ENCODE measurements around the gene OPN4. TPM values are rescaled to one million over a fixed set of nuclear protein-coding genes. Genes with fewer than 3 reads are reported as not detected.

Gene OPN4
- total RNA-seq, 4 donors from 2014 or later: 0.59 TPM; not detected in 3

GRCh38 chr10:86711513-86712316, 57.4 kb downstream of the OPN4 start:
- Histone ChIP-seq H3K27me3 (no peaks in the 10 kb centered on the region), H3K4me3 (peak overlapping the region; percentile 73 to 86 (median 82)), H3K36me3 (no peaks in the 10 kb centered on the region), H3K27ac (peak overlapping the region; percentile 87 to 96 (median 96)), H3K4me1 (peaks cover 0 to 17% (median 3%) of the 10 kb centered on the region in 4 donors), H3K9me3 (no peaks in the 10 kb centered on the region)
- 0 to 1% methylated on average over 16 to 63 of the region's 82 CpGs for WGBS, 2 donors
- peak in 1 of 2 donors; percentile 42 for DNase-seq (ENCODE audit: low spot score in 2 of 2)
- TF ChIP-seq EP300 (IDR thresholded peaks at IDR 0.05): no peak
- peak in 1 of 2 donors; percentile 3 for TF ChIP-seq POLR2A (IDR thresholded peaks at IDR 0.05)

GRCh38 chr10:86712317-86712707, 58.0 kb downstream of the OPN4 start:
- H3K9me3 ChIP-seq: no peaks in the 10 kb centered on the region
- H3K4me1 ChIP-seq: peaks cover 0 to 17% (median 3%) of the 10 kb centered on the region in 4 donors
- WGBS, 2 donors: 41 to 48% methylated on average over 9 of the region's 9 CpGs
- no peak for TF ChIP-seq EP300 (IDR thresholded peaks at IDR 0.05)
- H3K27me3 ChIP-seq: no peaks in the 10 kb centered on the region
- H3K4me3 ChIP-seq: peak overlapping the region; percentile 62 to 86 (median 78)
- DNase-seq (ENCODE audit: low spot score in 2 of 2): peak in 1 of 2 donors; percentile 15
- H3K36me3 ChIP-seq: no peaks in the 10 kb centered on the region
- peak overlapping the region; percentile 87 to 96 (median 96) for H3K27ac ChIP-seq

- Histone ChIP-seq H3K27ac (no peak overlapping the region), H3K4me1 (peaks cover 0 to 17% (median 3%) of the 10 kb centered on the region in 4 donors), H3K27me3 (no peaks in the 10 kb centered on the region), H3K36me3 (no peaks in the 10 kb centered on the region), H3K4me3 (no peak overlapping the region), H3K9me3 (no peaks in the 10 kb centered on the region)
- 64 to 80% methylated on average over 6 of the region's 6 CpGs for WGBS, 2 donors
- TF ChIP-seq POLR2A (IDR thresholded peaks at IDR 0.05) (no peak), EP300 (IDR thresholded peaks at IDR 0.05) (no peak), CTCF (IDR thresholded peaks at IDR 0.05) (no peak)
- DNase-seq (ENCODE audit: low spot score in 2 of 2): no peak
Observed at GRCh38 chr10:86715156-86715795, 60.9 kb downstream of the OPN4 start.

- 68 to 76% methylated on average over 5 of the region's 5 CpGs for WGBS, 2 donors
- no peak overlapping the region for H3K4me3 ChIP-seq
- no peak for TF ChIP-seq CTCF (IDR thresholded peaks at IDR 0.05)
- TF ChIP-seq EP300 (IDR thresholded peaks at IDR 0.05): no peak
- no peak for TF ChIP-seq POLR2A (IDR thresholded peaks at IDR 0.05)
- H3K36me3 ChIP-seq: no peaks in the 10 kb centered on the region
- H3K27ac ChIP-seq: no peak overlapping the region
- no peaks in the 10 kb centered on the region for H3K27me3 ChIP-seq
- no peak for DNase-seq (ENCODE audit: low spot score in 2 of 2)
- H3K9me3 ChIP-seq: no peaks in the 10 kb centered on the region
- peaks cover 0 to 11% (median under 1%) of the 10 kb centered on the region in 4 donors for H3K4me1 ChIP-seq
Observed at GRCh38 chr10:86715836-86716235, 61.5 kb downstream of the OPN4 start.

Other genes with a start within 250 kb of the OPN4 start
- 10 to 100 TPM; 26.7 to 50.4 (median 42.0) TPM for gene WAPL, start 132.8 kb upstream of the OPN4 start, total RNA-seq
- gene LDB3, start 14.0 kb downstream of the OPN4 start, total RNA-seq: 10 to 100 TPM in 1 of 4 donors, 1 to 10 TPM in 3; 5.4 to 18.6 (median 7.5) TPM
- gene BMPR1A, start 102.1 kb downstream of the OPN4 start, total RNA-seq: 10 to 100 TPM; 35.7 to 51.3 (median 42.8) TPM